Raji (cell line): ENCODE results near the gene WIZ.

Experiments used
- POLR2A ChIP-seq: IDR thresholded peaks from 2 replicates; pipeline ENCODE4 v1.6.1; 2011; ENCODE audit warnings: low read depth, low read length, control low read depth; ENCODE audit not compliant: insufficient read depth

The WIZ gene

DNA sequence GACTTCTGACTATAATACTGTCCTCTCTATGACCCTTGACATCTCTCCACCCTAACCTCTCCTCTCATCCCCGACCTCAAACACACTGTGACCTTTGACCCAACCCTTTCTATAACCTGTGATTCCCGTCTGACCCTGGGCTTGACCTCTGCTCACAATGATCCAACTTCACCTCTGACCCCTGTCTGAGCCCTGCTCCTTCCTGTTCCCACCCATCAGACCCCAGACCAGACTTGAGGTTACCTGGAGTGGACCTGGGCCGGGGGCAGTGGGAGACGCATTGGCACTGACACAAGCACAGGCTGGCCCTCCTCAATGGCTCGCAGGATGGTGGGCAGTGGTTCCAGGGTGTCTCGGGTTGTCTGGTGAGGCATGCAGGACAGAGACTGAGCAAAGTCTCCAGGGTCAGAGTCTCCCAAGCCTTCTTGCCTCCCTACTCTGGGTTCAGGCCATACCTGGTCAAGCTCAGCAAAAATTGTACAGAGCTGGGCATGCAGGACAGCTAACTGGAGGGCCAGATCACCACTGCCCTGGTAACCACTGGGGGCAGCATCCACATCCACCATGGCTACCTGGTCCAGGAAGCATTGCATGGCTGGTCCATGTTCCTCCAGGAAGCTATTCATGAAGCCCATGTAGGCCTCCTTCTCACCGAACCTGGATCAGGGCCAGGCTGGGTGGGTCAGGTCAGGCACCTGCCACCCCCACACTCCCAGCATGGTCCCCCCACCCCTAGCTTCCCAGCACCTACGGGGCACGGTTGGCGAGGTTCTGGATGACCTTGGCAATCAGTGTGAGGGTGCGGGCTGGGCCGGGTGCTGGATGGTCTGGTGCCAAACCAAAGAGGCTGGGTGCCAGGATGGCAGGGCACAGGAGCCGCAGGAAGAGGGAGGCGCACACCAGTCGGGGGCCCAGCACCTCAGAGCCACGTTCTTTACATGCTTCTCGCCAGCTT lies 4.4 kb upstream of the WIZ start:
- no peak for TF ChIP-seq POLR2A

DNA sequence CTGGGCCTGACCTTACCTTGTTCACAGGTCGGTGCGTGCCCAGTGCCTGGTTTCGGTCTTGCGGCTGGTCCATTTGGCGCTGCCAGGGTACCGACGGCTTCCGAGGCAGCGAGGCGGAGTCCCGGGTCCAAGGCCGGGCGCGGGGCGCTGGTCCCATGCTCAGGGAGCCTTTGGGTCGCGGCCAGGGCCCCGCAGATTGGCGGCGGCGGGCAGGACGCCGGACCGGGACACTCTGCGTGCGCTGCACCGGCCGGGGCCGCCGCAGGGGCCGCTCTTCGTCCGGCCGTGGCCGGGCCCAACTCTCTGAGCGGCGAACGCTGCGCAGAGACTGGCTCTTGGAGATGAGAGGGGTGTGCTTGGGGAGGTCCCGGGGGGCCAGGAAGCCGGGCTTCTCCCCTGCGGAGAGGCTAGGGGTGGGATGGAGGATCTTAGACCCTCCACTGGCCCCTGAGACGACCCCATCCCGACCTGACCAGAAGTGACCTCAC lies 3.4 kb upstream of the WIZ start:
- TF ChIP-seq POLR2A = no peak

DNA sequence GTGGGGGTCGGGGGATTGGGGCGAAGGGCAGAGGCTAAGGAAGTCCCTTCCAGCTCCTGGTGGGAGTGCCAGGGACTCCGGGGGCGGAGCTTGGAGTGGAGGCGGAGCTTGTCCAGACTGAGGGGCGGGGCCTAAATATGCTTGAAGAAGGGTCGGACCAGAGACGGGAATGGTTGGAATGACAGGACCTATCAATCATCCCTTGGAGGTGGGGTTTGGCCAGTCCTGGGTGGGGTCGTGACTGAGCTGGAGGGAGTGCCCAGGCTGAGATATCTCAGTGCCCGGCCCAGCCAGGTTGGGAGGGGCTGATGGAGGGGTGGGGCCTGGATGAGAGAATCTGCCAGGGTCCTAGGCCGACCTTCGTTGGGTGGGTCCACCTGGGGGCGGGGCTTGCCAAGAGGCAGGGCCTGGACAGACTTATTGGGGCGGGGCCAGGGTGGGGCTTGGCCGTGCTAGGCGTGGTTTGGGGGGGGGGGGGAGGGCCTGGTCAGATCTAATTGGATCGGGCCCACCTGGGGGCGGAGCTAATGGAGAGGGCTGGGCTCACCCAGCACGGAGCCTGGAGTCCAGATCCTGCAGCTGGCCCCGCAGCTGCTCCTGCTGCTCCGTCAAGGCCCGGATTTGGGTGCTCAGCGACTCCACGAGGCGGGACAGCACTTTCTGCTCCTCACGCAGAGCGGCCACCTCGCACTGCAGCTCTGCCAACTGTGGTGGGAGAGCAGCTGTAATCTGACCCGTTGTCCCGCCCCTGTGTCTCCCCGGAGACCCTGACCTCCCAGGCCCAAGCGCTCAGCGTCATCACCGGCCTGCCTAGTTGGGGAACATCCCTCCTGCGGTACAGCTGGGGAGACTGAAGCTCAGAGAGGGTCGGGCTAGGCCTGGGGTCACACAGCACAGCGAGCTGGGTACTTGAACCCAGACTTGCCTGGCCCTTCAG lies 2.6 kb upstream of the WIZ start:
- TF ChIP-seq POLR2A = no peak

DNA sequence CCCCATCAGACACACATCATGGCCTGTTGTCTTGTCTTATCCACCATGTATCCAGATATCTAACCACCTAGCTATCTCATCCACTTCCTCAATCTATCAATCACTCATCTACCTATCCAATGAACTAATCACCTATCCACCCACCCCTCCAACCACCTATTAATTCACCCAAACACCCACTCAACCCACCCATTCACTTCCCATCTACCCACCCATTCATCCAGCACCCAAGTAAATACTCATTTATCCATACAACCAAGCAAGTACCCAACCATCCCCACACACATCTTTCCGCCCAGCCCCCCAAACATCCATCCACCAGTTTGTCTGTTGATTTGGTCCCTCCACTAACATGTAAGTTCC lies 753 bp upstream of the WIZ start:
- TF ChIP-seq POLR2A = no peak

DNA sequence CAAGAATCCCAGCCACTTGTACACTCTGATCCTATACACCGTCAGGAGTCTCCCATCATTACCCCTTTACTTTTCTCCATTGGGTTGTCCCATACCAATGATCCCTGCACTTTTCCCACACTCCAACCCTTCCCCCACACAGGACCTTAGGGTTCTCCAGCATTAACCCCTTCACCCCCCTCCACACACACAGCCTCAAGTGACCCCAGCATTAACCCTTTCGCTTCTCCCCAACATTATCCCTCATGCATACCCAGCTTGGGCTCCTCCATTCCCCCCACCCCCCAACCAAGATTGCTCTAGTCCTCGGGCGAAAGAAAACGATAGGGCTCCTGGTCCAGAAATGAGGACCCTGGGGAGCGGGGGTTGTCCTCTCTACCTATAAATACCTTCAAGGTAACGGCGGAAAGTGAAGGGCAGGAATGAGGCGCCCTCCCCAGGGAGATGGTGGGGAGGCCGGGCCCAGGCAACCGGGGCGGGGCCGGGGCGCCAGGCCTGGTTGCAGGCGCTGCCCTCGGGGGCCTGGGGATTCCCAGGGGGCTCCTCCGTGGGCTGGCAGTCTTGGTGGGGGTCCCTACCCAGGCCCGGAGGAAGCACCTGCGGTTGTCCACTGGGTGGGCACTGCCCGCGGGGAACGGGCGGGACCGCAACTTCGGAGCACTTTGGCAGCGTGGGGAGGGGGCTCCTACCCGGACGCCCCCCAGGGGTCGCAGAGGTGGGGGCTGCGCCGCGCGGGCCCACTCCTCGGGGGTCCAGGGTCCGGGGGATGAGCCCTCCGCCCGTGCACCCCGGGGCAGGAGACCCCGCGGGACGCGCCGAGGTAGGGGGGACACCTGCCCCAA lies 757 bp downstream of the WIZ start:
- TF ChIP-seq POLR2A = no peak

DNA sequence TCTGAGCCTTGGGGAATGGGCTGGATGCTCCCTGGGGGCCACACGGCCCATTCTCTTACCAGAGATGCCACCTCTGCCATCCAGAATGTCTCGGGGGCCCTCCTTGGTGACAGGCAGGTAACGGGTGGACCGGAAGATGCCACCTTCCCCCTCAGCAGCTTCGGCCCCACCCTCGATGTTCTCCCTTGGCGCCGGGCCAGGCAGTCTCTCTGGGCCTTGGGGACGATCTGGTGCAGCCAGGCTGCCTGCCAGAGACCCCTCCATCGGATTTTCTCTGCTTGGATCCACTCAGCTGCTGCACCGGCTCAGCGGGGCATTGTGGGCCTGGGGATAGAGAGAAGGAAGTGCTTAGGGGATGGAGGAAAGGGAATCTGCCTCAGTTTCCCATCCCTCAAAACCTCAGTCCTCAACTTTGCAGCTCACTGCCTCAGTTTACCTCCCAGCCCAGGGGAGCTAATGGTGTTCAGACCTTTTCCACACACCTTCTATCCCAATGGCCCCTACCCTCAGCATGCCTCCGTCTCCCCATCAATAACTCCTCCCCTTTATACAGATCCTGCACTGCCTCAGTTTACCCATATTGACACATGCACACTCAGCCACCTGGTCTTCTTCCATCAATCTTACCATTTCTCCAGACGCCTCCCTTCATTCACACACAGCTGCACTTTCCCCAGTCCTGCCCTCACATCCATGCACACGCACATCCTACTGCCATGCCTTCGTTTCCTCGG lies 1.5 kb downstream of the WIZ start:
- TF ChIP-seq POLR2A = no peak

DNA sequence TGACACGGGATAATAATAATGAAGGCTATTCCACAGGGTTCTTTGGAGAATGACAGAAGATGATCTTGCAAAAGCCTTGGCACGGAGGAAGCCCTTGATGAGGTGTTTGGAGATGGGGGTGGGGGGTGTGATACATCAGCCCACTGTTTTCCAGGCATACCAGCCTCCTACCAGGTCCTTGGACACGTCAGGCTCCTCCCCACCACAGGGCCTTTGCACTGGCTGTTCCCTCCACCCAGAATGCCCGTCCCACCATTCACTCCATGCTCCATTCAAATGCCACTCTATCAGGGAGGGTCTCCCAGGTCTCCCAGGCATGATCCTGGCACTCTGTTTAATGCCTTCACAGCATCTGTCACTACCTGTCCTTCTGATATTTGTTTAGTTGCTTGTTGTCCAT lies 2.7 kb downstream of the WIZ start:
- no peak for TF ChIP-seq POLR2A

DNA sequence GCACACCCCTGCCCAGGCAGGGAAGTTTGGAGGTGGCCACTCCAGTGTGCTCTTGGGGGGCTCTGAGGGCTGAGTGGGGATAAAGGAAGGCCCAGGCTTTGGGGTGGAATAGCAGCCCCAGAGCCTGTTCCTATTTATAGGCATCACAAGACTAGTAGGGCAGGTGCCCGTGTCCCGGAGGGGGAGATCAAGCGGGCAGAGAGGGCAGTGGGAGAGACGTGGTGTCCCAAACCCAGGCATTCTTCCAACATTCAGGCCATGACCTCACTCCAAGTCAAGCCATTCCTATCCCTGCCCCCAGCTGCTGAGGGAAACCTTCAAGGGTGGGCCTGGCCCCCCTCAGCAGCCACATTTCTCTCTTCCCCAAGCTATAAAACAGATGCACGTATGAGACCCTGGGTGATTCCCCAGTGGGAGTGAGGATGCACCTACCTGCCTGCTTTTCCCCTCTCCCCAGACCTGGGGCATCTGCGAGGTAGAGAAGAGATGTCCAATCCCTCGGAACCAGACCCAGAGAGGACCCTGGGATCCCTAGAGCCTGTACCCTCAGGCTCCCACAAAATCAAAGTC lies 3.9 kb downstream of the WIZ start:
- no peak for TF ChIP-seq POLR2A

DNA sequence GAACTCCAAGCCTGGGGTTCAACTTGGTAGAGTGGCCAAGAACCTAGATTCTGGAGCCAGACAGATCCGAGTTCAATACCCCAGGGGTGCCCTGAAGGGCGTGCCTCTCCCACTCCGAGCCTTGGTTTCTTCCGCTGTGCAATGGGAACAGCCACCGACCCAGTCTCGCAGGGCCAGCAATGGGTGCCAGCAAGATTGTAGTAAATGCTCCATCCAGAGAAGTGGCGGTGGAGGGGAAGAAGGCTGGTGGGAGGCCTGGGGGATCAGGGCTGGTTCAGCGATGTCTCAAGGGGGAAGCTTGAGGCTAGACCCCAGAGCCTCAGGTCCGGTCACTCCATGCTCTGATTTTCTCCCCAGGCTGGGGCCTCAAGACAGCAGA lies 4.5 kb downstream of the WIZ start:
- TF ChIP-seq POLR2A = no peak

DNA sequence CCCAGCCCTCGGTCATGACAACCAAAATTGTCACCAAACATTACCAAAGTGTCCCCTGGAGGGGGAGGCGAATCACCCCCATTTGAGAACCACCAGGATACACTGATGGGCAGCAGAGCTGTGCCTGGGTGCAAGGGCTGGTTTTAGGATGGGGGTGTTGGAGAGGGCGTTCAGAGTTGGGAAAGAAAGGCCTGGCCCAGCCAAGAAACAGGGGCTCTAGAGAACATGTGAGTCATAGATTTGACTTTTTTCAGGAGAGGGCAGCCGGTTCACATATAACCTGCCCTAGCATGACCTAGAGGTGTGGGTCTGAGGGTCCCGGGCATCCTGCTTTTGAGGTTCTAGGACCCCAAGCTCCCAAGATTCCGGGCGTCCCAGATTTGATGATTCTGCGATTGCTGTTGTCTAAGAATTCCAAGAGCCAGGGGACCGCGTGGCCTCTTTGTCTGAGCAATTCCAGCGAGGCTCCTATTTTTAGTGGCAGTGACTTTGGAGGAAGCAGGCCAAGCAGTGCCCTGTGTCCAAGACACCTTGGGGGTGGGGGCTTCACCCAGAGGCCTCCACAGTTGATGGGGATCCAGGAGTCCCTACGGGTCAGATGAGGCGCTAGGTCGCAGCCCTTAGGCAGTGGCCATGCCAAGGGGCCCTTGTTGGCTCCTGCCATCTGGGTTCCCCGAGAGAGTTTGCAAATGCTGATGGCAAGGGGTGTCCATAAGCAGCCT lies 5.1 kb downstream of the WIZ start:
- TF ChIP-seq POLR2A = no peak

DNA sequence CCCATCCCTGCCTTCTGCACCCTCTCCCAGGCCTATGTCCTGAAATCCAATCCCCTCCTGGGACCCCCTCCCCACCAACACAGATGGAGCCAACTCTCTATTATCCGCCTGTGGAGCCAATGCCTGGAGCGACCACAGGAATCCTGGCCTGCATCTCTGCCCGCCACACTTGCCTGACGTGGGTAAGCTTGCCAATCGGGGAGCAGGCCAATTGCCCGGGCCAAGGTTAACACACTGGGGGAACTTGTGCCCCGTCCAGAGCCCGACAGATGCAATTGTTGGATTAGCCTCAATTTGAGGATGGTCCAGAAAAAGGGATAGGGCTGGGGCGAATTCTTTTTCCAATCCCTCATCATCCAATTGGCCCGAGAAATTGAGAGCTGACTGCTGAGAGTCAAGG lies 5.9 kb downstream of the WIZ start:
- TF ChIP-seq POLR2A = no peak

DNA sequence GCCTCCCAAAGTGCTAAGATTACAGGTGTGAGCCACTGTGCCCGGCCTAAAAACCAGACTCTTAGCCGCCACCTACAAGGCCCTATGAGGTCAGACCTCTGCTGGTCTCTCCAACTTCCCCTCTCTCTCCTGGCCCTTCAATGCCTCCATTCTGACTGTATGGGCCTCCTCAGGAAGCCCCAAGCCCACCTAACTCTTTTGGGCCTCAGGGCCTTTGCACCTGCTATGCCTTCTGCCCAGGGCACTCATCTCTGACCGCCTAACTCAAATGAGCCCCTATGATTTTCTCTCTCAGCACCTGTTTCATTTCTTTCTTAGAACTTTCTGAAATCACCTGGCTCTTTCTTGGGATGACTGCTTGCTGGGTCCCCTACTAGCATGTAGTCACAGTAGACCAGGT lies 6.4 kb downstream of the WIZ start:
- TF ChIP-seq POLR2A = no peak
